Vagina (tissue), 2 donors: ENCODE data around the gene KIF26A. TPM values are rescaled to one million over a fixed set of nuclear protein-coding genes. Genes with fewer than 3 reads are reported as not detected.

Experiments
- DNase-seq, 2 donors: peaks; one replicate each; pipeline ENCODE4 v3.0.0-alpha.2; 2017; ENCODE audit errors: extremely low spot score in 2 of 2
- H3K27ac ChIP-seq: fragments of 200-600 bp; sonication (generic); one replicate; pipeline ENCODE4 v1.5.1; 2019
- H3K27me3 ChIP-seq: fragments of 200-600 bp; sonication (generic); one replicate; pipeline ENCODE4 v1.5.1; 2019
- H3K36me3 ChIP-seq, 2 donors: fragments of 200-600 bp; sonication (generic); one replicate each; pipeline ENCODE4 v1.5.1; 2017 to 2019
- H3K4me1 ChIP-seq: fragments of 200-600 bp; sonication (generic); one replicate; pipeline ENCODE4 v1.5.1; 2019
- H3K4me3 ChIP-seq, 2 donors: fragments of 200-600 bp; sonication (generic); 1 replicate in 1 of 2; 2 replicates in 1 of 2; pipeline ENCODE4 v1.5.1; 2016 to 2019
- H3K9me3 ChIP-seq: fragments of 200-600 bp; sonication (generic); one replicate; pipeline ENCODE4 v1.5.1; 2019
- POLR2A ChIP-seq, 2 donors: fragments of 450-650 bp; IDR thresholded peaks; one replicate each; pipeline ENCODE4 v1.6.1; 2017; ENCODE audit warnings: antibody characterized with exemption in 2 of 2, mild to moderate bottlenecking in 2 of 2, moderate library complexity in 2 of 2
- POLR2AphosphoS5 ChIP-seq, 2 donors: sonication (generic); formaldehyde crosslinking; IDR thresholded peaks; one replicate each; pipeline ENCODE4 v1.9.0; 2017; ENCODE audit warnings: antibody characterized with exemption in 2 of 2, mild to moderate bottlenecking in 2 of 2, low read depth in 1 of 2; ENCODE audit not compliant: insufficient read depth in 1 of 2
- intact Hi-C: fragments of 100-400 bp; cut with DNase I; formaldehyde crosslinking; loops from one replicate; pipeline ENCODE4 v1.15.1; 2023
- total RNA-seq: library from RNA; depleted of rRNA; stranded (reverse); fragments of >200 nt; gene quantifications from one replicate; pipeline ENCODE4 v1.2.3, GENCODE V29; 2016
- TF ChIP-seq, protein P1 (sequence below), 3 experiments: fragments of 450-650 bp in 2 of 3; fragments of 200-600 bp in 1 of 3; sonication (generic) in 1 of 3; IDR thresholded peaks; one replicate each; pipeline ENCODE4 v1.5.1; 2017 to 2019; ENCODE audit warnings: antibody characterized with exemption in 3 of 3, mild to moderate bottlenecking in 2 of 3, moderate library complexity in 2 of 3

KIF26A gene
- total RNA-seq, 1 donor from 2014 or later: 2.7 TPM

DNA sequence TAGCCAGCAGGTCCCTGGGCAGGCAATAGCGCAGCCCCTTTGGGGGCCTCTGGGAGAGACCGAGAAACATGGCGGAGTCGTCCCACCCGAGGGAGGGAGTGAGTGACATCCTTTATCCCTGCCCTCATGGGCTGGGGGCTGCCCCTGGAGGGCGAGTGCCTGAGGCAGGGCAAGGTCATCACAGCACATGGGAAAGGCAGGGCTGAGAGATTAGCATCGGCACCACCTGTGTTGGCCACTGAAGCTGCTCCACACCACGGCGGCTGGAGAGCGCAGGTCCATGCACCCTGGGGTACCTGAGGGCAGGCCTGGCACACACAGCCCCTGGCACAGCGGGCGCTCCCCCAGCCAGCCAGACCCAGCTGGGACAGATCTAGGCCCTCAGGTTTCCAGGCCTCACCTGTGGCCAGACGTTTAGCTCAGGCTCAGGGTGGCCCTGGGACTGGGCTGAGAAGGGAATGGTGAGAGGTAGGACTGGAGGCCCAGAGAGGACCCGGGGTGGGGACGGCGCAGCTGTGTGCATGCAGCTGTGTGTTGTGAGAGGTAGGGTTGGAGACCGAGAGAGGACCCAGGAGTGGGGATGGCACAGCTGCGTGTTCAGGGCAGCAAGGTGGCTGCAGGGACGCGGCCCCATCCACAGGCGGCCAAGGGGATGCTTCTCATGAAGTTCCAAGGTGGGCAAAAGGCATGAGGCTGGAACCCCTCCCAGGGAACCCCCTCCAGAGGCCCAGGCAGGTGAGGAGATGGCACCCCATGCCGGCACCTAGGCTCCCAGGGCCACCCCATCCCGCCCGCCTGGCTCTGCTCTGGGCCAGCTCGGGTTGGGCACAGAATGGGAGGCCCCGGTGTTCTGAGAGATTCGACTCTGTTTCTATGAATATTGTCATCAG lies 74.1 kb downstream of the KIF26A start:
- H3K27ac ChIP-seq: no peak overlapping the region
- no peaks in the 10 kb centered on the region for H3K36me3 ChIP-seq
- TF ChIP-seq POLR2AphosphoS5 (IDR thresholded peaks at IDR 0.05; ENCODE audit: insufficient read depth in 1 of 2, low read depth in 1 of 2): no peak
- TF ChIP-seq, protein P1, sequence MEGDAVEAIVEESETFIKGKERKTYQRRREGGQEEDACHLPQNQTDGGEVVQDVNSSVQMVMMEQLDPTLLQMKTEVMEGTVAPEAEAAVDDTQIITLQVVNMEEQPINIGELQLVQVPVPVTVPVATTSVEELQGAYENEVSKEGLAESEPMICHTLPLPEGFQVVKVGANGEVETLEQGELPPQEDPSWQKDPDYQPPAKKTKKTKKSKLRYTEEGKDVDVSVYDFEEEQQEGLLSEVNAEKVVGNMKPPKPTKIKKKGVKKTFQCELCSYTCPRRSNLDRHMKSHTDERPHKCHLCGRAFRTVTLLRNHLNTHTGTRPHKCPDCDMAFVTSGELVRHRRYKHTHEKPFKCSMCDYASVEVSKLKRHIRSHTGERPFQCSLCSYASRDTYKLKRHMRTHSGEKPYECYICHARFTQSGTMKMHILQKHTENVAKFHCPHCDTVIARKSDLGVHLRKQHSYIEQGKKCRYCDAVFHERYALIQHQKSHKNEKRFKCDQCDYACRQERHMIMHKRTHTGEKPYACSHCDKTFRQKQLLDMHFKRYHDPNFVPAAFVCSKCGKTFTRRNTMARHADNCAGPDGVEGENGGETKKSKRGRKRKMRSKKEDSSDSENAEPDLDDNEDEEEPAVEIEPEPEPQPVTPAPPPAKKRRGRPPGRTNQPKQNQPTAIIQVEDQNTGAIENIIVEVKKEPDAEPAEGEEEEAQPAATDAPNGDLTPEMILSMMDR (IDR thresholded peaks at IDR 0.05): no peak
- TF ChIP-seq POLR2A (IDR thresholded peaks at IDR 0.05): no peak
- H3K4me3 ChIP-seq: no peak overlapping the region
- H3K4me1 ChIP-seq: no peaks in the 10 kb centered on the region
- H3K9me3 ChIP-seq: no peaks in the 10 kb centered on the region
- intact Hi-C loops: no loop called here
- H3K27me3 ChIP-seq: no peaks in the 10 kb centered on the region
- DNase-seq: no peak

DNA sequence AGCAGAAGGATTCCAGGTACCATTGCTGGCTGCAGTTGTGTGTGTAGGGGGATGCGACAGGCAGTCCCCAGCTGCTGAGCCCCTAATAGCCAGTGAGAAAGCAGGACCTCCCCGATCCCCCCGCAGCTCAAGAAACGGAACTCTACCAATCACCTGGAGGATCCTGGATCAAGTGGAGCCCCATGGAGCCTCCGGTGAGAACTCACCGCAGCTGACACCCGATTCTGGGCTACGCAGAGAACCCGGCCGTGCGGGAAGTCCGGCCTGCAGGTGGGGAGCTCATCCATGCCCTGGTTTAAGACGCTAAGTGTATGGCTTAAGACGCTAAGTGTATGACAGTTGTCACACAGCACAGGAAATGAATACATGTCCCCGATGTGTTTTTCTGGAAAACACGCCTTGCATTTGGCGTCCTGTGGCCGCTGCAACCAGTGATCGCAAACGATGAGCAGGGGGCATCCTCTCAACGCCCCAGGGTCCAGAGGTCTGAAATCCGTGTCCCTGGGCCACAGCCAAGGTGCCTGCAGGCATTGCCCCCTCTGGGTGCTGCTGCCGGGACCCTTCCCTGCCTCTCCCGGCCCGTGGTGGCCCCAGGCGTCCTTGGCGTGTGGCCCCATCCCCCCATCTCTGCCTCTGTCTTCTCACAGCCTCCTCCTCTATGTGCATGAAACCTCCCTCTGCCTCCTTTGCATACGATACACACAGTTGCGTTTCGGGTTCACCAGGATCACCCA lies 75.1 kb downstream of the KIF26A start:
- no peak overlapping the region for H3K27ac ChIP-seq
- TF ChIP-seq, protein P1 (IDR thresholded peaks at IDR 0.05): no peak
- TF ChIP-seq POLR2AphosphoS5 (IDR thresholded peaks at IDR 0.05; ENCODE audit: insufficient read depth in 1 of 2, low read depth in 1 of 2) (no peak), POLR2A (IDR thresholded peaks at IDR 0.05) (no peak)
- intact Hi-C loops: no loop called here
- H3K4me1 ChIP-seq: no peaks in the 10 kb centered on the region
- H3K27me3 ChIP-seq: no peaks in the 10 kb centered on the region
- H3K36me3 ChIP-seq: no peaks in the 10 kb centered on the region
- no peak overlapping the region for H3K4me3 ChIP-seq
- no peaks in the 10 kb centered on the region for H3K9me3 ChIP-seq
- no peak for DNase-seq

DNA sequence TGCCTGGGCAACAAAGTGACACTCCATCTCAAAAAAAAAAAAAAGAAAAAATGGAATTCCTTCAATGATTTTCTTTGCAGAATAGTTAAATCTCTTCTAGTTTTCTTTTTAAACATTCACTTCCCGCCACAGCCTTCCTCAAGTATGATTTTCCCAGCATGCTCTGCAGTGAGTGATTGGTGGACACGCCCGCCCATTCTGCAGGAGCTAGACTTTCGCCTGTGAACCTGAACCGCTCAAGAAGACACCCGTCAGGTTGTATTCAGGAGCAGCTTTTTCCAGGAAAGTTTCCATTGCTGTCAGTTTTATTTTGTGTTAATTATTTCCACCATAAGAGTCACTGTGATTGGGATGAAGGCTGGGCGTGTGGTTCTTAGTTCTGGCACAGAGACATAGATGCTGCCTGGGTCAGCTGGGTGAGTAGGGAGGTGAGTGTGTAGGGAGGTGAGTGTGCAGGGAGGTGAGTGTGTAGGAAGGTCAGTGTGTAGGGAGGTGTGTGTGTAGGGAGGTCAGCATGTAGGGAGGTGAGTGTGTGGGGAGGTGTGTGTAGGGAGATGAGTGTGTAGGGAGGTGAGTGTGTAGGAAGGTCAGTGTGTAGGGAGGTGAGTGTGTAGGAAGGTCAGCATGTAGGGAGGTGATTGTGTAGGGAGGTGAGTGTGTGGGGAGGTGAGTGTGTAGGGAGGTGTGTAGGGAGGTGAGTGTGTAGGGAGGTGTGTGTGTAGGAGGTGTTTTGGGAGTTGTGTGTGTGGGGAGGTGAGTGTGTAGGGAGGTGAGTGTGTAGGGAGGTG lies 76.2 kb downstream of the KIF26A start:
- no peak for DNase-seq
- H3K4me3 ChIP-seq: no peak overlapping the region
- no peaks in the 10 kb centered on the region for H3K9me3 ChIP-seq
- no peaks in the 10 kb centered on the region for H3K27me3 ChIP-seq
- H3K36me3 ChIP-seq: no peaks in the 10 kb centered on the region
- H3K4me1 ChIP-seq: no peaks in the 10 kb centered on the region
- TF ChIP-seq, protein P1 (IDR thresholded peaks at IDR 0.05): no peak
- TF ChIP-seq POLR2AphosphoS5 (IDR thresholded peaks at IDR 0.05; ENCODE audit: insufficient read depth in 1 of 2, low read depth in 1 of 2): no peak
- TF ChIP-seq POLR2A (IDR thresholded peaks at IDR 0.05): no peak
- H3K27ac ChIP-seq: no peak overlapping the region
- intact Hi-C loops: no loop called here

DNA sequence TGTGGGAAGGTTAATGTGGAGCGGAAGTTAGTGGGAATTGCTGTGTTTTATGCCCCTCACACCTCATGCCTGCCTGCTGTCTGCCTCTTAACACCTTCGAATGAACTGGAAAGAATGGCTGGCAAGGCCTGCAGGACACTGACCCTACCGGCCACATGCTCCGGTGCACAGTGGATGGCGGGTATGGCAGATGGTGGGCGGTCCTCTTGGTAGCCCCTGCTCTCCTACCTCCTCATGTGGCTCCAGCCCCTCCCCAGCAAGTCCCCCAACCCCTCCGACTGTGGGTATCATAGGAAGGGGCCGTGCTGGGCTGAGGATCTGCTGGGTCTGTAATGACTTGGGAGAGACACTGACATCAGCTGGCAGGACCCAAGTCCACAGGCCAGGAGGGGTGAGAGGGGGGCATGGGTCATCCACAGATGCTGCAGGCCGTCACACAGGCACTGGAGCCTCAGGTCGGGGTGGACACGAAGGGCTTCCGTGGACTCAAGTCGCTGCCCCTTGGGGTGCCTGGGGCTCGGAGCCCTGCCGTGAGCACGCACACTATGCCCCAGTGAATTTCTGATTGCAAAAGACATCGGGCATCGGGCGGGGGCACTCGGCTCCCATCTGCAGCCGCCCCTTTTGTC lies 77.4 kb downstream of the KIF26A start:
- intact Hi-C loops: no loop called here
- no peaks in the 10 kb centered on the region for H3K27me3 ChIP-seq
- no peaks in the 10 kb centered on the region for H3K36me3 ChIP-seq

More for the DNA sequence above, 77.4 kb downstream of the KIF26A start:
- Histone ChIP-seq H3K4me1 (no peaks in the 10 kb centered on the region), H3K4me3 (no peak overlapping the region), H3K27ac (no peak overlapping the region), H3K9me3 (no peaks in the 10 kb centered on the region)
- TF ChIP-seq, protein P1 (IDR thresholded peaks at IDR 0.05): no peak
- no peak for TF ChIP-seq POLR2A (IDR thresholded peaks at IDR 0.05)
- no peak for TF ChIP-seq POLR2AphosphoS5 (IDR thresholded peaks at IDR 0.05; ENCODE audit: insufficient read depth in 1 of 2, low read depth in 1 of 2)
- DNase-seq: no peak
